HAP-1 (cell line): Measurements from ENCODE around the gene CROCC2.

Experiments
- DNase-seq, 2 experiments: peaks; one replicate each; pipeline ENCODE4 v3.0.0-alpha.2; 2016 to 2020; ENCODE audit warnings: low spot score in 2 of 2
- H3K27me3 ChIP-seq: fragments of 250-450 bp; sonication (Bioruptor Pico); 2 replicates; pipeline ENCODE4 v1.5.1; 2020; ENCODE audit warnings: low read depth, mild to moderate bottlenecking, moderate library complexity
- H3K36me3 ChIP-seq: fragments of 250-450 bp; sonication (Bioruptor Pico); replicated peaks from 2 replicates; pipeline ENCODE4 v1.5.1; 2020; ENCODE audit warnings: mild to moderate bottlenecking
- H3K4me1 ChIP-seq: fragments of 250-450 bp; sonication (Bioruptor Pico); 2 replicates; pipeline ENCODE4 v1.5.1; 2020; ENCODE audit warnings: mild to moderate bottlenecking
- H3K4me3 ChIP-seq: fragments of 250-450 bp; sonication (Bioruptor Pico); 2 replicates; pipeline ENCODE4 v1.5.1; 2020; ENCODE audit warnings: mild to moderate bottlenecking, moderate library complexity
- H3K9me3 ChIP-seq: fragments of 250-450 bp; sonication (Bioruptor Pico); 2 replicates; pipeline ENCODE4 v1.5.1; 2020; ENCODE audit warnings: mild to moderate bottlenecking, moderate library complexity
- in situ Hi-C: fragments of 300-500 bp; cut with MboI; formaldehyde crosslinking; loops from 3 replicates; pipeline ENCODE4 v1.14.3; 2020; ENCODE audit warnings: low sequenced_read_pairs, inconsistent platforms, mixed read lengths

CROCC2 gene

GRCh38 chr2:240958366-240959213 lies 52.5 kb downstream of the CROCC2 start:
- Histone ChIP-seq H3K27me3 (peaks cover 21% of the 10 kb centered on the region), H3K4me3 (no peak overlapping the region), H3K9me3 (no peaks in the 10 kb centered on the region), H3K36me3 (no peaks in the 10 kb centered on the region), H3K4me1 (peaks cover 8% of the 10 kb centered on the region)
- in situ Hi-C loops, result no loop called here
- DNase-seq, result peak in 1 of 2 experiments; percentile 7

- Histone ChIP-seq H3K9me3 (no peaks in the 10 kb centered on the region), H3K27me3 (peaks cover 15% of the 10 kb centered on the region), H3K4me1 (peaks cover 8% of the 10 kb centered on the region), H3K36me3 (no peaks in the 10 kb centered on the region), H3K4me3 (no peak overlapping the region)
- in situ Hi-C loops, result no loop called here
- DNase-seq, result no peak
Measured at GRCh38 chr2:240959214-240959940, 53.2 kb downstream of the CROCC2 start.

- in situ Hi-C loops, result no loop called here
- Histone ChIP-seq H3K4me1 (peaks cover 8% of the 10 kb centered on the region), H3K27me3 (peaks cover 11% of the 10 kb centered on the region), H3K4me3 (no peak overlapping the region), H3K36me3 (no peaks in the 10 kb centered on the region), H3K9me3 (no peaks in the 10 kb centered on the region)
- DNase-seq, result peak in 1 of 2 experiments; percentile 4
Measured at GRCh38 chr2:240959941-240960308, 53.8 kb downstream of the CROCC2 start.

- Histone ChIP-seq H3K27me3 (peaks cover 7% of the 10 kb centered on the region), H3K4me3 (no peak overlapping the region), H3K9me3 (no peaks in the 10 kb centered on the region), H3K4me1 (peaks cover 8% of the 10 kb centered on the region), H3K36me3 (no peaks in the 10 kb centered on the region)
- in situ Hi-C loops, result no loop called here
- DNase-seq, result no peak
Measured at GRCh38 chr2:240960309-240960970, 54.3 kb downstream of the CROCC2 start.

GRCh38 chr2:240960971-240961876 lies 55.1 kb downstream of the CROCC2 start:
- no peaks in the 10 kb centered on the region for H3K27me3 ChIP-seq
- no peaks in the 10 kb centered on the region for H3K9me3 ChIP-seq
- no peak overlapping the region for H3K4me3 ChIP-seq
- no peak for DNase-seq
- no peaks in the 10 kb centered on the region for H3K36me3 ChIP-seq
- in situ Hi-C loops, result no loop called here
- peaks cover 8% of the 10 kb centered on the region for H3K4me1 ChIP-seq

GRCh38 chr2:240961910-240962299 lies 55.8 kb downstream of the CROCC2 start:
- H3K4me3 ChIP-seq, result no peak overlapping the region
- no peaks in the 10 kb centered on the region for H3K9me3 ChIP-seq
- in situ Hi-C loops, result no loop called here
- H3K36me3 ChIP-seq, result no peaks in the 10 kb centered on the region
- DNase-seq, result peak in 1 of 2 experiments; percentile 47
- H3K4me1 ChIP-seq, result peaks cover 8% of the 10 kb centered on the region
- no peaks in the 10 kb centered on the region for H3K27me3 ChIP-seq

- H3K27me3 ChIP-seq, result no peaks in the 10 kb centered on the region
- no peaks in the 10 kb centered on the region for H3K36me3 ChIP-seq
- H3K4me3 ChIP-seq, result no peak overlapping the region
- DNase-seq, result peak; percentile 40 to 68
- H3K4me1 ChIP-seq, result peaks cover 8% of the 10 kb centered on the region
- H3K9me3 ChIP-seq, result no peaks in the 10 kb centered on the region
- in situ Hi-C loops, result no loop called here
Measured at GRCh38 chr2:240962300-240963064, 56.3 kb downstream of the CROCC2 start.

GRCh38 chr2:240963065-240963867 lies 57.1 kb downstream of the CROCC2 start:
- Histone ChIP-seq H3K27me3 (no peaks in the 10 kb centered on the region), H3K4me3 (no peak overlapping the region), H3K9me3 (no peaks in the 10 kb centered on the region), H3K4me1 (peaks cover 8% of the 10 kb centered on the region), H3K36me3 (no peaks in the 10 kb centered on the region)
- in situ Hi-C loops, result no loop called here
- peak in 1 of 2 experiments; percentile 4 for DNase-seq

- no peaks in the 10 kb centered on the region for H3K27me3 ChIP-seq
- peak in 1 of 2 experiments; percentile 6 for DNase-seq
- no peaks in the 10 kb centered on the region for H3K9me3 ChIP-seq
- peaks cover 8% of the 10 kb centered on the region for H3K4me1 ChIP-seq
- in situ Hi-C loops, result no loop called here
- no peaks in the 10 kb centered on the region for H3K36me3 ChIP-seq
- H3K4me3 ChIP-seq, result no peak overlapping the region
Measured at GRCh38 chr2:240963868-240964703, 58.0 kb downstream of the CROCC2 start.

- in situ Hi-C loops, result no loop called here
- H3K4me1 ChIP-seq, result peaks cover 8% of the 10 kb centered on the region
- no peak overlapping the region for H3K4me3 ChIP-seq
- no peaks in the 10 kb centered on the region for H3K27me3 ChIP-seq
- no peaks in the 10 kb centered on the region for H3K36me3 ChIP-seq
- H3K9me3 ChIP-seq, result no peaks in the 10 kb centered on the region
- DNase-seq, result peak in 1 of 2 experiments; percentile 5
Measured at GRCh38 chr2:240964704-240965295, 58.7 kb downstream of the CROCC2 start.

- Histone ChIP-seq H3K4me3 (no peak overlapping the region), H3K27me3 (no peaks in the 10 kb centered on the region)
Measured at GRCh38 chr2:240965296-240965904, 59.3 kb downstream of the CROCC2 start.

More at GRCh38 chr2:240965296-240965904, 59.3 kb downstream of the CROCC2 start:
- DNase-seq, result peak in 1 of 2 experiments; percentile 5
- in situ Hi-C loops, result no loop called here
- Histone ChIP-seq H3K4me1 (peaks cover 8% of the 10 kb centered on the region), H3K36me3 (no peaks in the 10 kb centered on the region), H3K9me3 (no peaks in the 10 kb centered on the region)
